ENCODE measurements around the gene TOX2.

The TOX2 gene

GRCh38 chr20:44083220-44083933, 168.7 kb downstream of the TOX2 start:
- DNase-seq, result no peak

GRCh38 chr20:44084439-44084838, 169.8 kb downstream of the TOX2 start:
- DNase-seq, result no peak

- no peak for DNase-seq
Observed at GRCh38 chr20:44084891-44085290, 170.2 kb downstream of the TOX2 start.

GRCh38 chr20:44085616-44086434, 171.2 kb downstream of the TOX2 start:
- DNase-seq, result no peak

GRCh38 chr20:44087051-44087856, 172.6 kb downstream of the TOX2 start:
- DNase-seq, result no peak

GRCh38 chr20:44087857-44088120, 173.1 kb downstream of the TOX2 start:
- DNase-seq, result no peak

- no peak for DNase-seq
Observed at GRCh38 chr20:44089987-44090674, 175.5 kb downstream of the TOX2 start.

- no peak for DNase-seq
Observed at GRCh38 chr20:44091026-44091425, 176.4 kb downstream of the TOX2 start.

GRCh38 chr20:44092551-44093248, 178.0 kb downstream of the TOX2 start:
- DNase-seq, result peak in 1 of 2 donors; percentile 22

- DNase-seq, result no peak
Observed at GRCh38 chr20:44093249-44093582, 178.6 kb downstream of the TOX2 start.

- DNase-seq, result no peak
Observed at GRCh38 chr20:44095831-44096230, 181.2 kb downstream of the TOX2 start.

- no peak for DNase-seq
Observed at GRCh38 chr20:44097521-44098255, 183.0 kb downstream of the TOX2 start.

- no peak for DNase-seq
Observed at GRCh38 chr20:44098256-44098630, 183.6 kb downstream of the TOX2 start.

GRCh38 chr20:44098657-44099056, 184.0 kb downstream of the TOX2 start:
- no peak for DNase-seq

GRCh38 chr20:44099832-44100231, 185.2 kb downstream of the TOX2 start:
- DNase-seq, result no peak

- DNase-seq, result no peak
Observed at GRCh38 chr20:44102582-44102981, 187.9 kb downstream of the TOX2 start.

GRCh38 chr20:44104798-44105517, 190.3 kb downstream of the TOX2 start:
- DNase-seq, result no peak

- no peak for DNase-seq
Observed at GRCh38 chr20:44106615-44107014, 192.0 kb downstream of the TOX2 start.

GRCh38 chr20:44109951-44110361, 195.3 kb downstream of the TOX2 start:
- no peak for DNase-seq

GRCh38 chr20:44110816-44111568, 196.3 kb downstream of the TOX2 start:
- no peak for DNase-seq

All from stimulated activated CD4-positive, alpha-beta T cell treated with anti-CD3 and anti-CD28 coated beads, Interleukin-2, amount 100 ng/mL, for 24 hours (primary cell).